Mononuclear cell (primary cell): ENCODE results near the gene TIAM1. TPM values are rescaled to one million over a fixed set of nuclear protein-coding genes. Genes with fewer than 3 reads are reported as not detected.

ENCODE experiments used
- H3K27me3 ChIP-seq: 2 replicates; pipeline ENCODE4 v1.6.0; 2011; ENCODE audit warnings: low read length, control low read depth; ENCODE audit not compliant: insufficient read depth
- H3K4me1 ChIP-seq: 2 replicates; pipeline ENCODE4 v1.5.1; 2011; ENCODE audit warnings: mild to moderate bottlenecking, low read length, control low read depth; ENCODE audit not compliant: insufficient read depth
- H3K4me3 ChIP-seq: 2 replicates; pipeline ENCODE4 v1.5.1; 2011; ENCODE audit warnings: mild to moderate bottlenecking, low read length, moderate library complexity
- H3K9me3 ChIP-seq: 2 replicates; pipeline ENCODE4 v1.5.1; 2011; ENCODE audit warnings: low read depth, mild to moderate bottlenecking, control low read depth, low read length
- total RNA-seq: library from RNA; depleted of rRNA; stranded (reverse); fragments of >200 nt; gene quantifications from one replicate; pipeline ENCODE4 v1.2.3, GENCODE V29; 2012

Gene TIAM1
- total RNA-seq, 1 donor, result 40.0 TPM

DNA sequence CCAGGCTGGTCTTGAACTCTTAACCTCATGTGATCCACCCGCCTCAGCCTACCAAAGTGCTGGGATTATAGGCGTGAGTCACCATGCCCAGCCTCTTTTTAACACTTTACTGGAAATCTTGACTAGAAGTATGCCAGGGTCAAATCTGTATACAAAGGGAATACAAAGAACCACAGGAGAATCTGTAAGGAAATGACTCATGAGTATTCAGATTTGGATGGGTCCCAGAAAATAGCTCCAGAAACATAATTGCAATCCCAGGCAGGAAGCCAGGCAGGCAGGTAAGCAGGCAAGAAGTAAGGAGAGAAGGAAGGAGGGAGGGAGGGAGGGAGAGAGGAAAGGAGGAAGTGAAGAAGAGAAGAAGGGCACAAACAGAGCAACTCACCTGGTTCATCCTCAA lies 22.8 kb upstream of the TIAM1 start:
- no peak overlapping the region for H3K4me3 ChIP-seq
- H3K9me3 ChIP-seq, result no peaks in the 10 kb centered on the region
- H3K27me3 ChIP-seq, result no peaks in the 10 kb centered on the region
- H3K4me1 ChIP-seq, result peaks cover 21% of the 10 kb centered on the region

DNA sequence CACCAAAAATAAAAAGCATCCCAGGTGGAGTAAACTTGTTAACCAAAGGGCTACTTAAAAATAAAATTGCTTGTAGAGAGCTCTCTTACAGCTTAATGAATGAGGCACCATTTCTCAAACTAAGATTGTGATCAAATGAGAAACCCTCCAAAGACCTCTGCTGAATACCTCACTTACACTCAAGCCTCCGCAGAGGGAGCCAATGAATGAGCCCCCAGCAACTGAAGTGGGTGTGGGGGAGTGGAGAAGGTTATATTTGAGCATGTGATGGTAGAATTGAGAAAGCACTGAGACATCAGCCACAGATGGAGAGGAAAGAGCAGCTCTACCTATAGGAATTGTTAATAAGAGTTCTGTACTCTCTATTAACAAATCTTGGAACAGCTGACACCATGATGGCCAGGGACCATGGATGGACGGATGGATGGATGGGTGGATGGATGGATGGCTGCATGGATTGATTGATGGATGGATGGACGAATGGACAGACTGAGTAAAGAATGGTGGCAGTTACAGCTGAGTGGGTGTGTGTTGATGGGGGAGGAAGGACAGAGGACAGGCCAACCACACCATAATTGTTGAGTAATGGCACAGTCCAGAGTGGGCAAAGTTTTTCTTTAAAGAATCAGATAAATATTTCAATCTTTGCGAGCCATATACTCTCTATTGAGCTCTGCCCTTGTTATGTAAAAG lies 20.3 kb upstream of the TIAM1 start:
- H3K4me3 ChIP-seq, result no peak overlapping the region
- no peaks in the 10 kb centered on the region for H3K9me3 ChIP-seq
- H3K4me1 ChIP-seq, result peaks cover 21% of the 10 kb centered on the region
- no peaks in the 10 kb centered on the region for H3K27me3 ChIP-seq

DNA sequence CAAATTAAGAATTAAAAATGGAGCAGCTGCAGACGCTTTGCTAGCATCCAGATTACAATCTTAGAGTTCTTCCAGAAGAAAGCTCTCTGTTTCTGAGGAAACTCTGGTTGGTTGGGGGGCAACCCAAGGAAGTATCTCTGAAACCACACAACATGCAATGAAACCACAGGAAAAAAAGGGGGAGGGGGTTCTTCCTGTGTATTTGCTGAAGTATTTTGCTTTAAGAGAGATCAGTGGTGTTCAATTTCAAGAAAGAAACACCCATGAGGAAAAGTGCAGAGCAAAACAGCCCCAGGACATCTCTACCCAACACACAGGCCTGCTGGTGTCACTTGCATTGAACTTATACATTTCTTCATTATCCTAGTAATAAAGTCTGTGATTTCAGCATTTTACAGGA lies 19.7 kb upstream of the TIAM1 start:
- no peak overlapping the region for H3K4me3 ChIP-seq
- no peaks in the 10 kb centered on the region for H3K27me3 ChIP-seq

DNA sequence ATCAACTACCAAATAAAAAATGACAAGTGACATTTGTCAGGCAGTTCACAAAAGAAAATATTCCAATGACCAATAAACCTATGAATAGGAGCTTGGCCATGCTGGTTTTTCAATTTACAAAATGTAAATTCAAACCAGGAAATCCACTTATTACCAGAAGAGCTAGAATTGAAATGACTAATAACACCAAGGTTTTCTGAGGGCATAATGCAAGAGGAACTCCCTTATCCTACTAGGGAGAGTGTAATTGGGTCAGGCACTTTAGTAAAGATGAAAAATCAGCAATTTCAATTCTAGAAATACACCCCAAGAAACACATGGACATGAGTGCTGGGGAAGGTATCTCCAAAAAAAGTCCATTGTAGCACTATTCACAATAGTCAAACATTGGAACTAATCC lies 16.7 kb upstream of the TIAM1 start:
- Histone ChIP-seq H3K4me3 (no peak overlapping the region), H3K9me3 (no peaks in the 10 kb centered on the region), H3K27me3 (no peaks in the 10 kb centered on the region)

More for the DNA sequence above, 19.7 kb upstream of the TIAM1 start:
- Histone ChIP-seq H3K4me1 (peaks cover 21% of the 10 kb centered on the region), H3K9me3 (no peaks in the 10 kb centered on the region)

DNA sequence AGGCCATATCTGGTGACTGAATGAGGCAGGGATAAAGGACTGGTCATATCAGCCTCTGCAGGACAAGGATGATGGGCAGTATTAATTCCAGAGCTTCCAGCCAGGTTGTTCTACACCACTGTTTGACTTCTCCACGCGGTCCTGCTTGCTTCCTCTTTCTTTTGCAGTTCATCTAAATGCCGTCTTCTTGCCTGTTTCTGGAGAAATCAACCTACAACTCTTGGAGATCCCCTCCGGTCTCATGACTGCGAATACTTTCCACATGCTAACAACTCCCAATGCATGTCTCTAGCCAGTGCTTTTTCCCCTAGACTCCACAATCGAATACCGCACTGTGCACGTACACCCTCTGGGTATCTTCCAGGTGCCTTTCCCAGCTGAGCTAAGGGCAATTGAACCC lies 14.1 kb upstream of the TIAM1 start:
- Histone ChIP-seq H3K4me3 (no peak overlapping the region), H3K9me3 (no peaks in the 10 kb centered on the region), H3K27me3 (no peaks in the 10 kb centered on the region), H3K4me1 (peaks cover 12% of the 10 kb centered on the region)

More for the DNA sequence above, 16.7 kb upstream of the TIAM1 start:
- H3K4me1 ChIP-seq, result peaks cover 21% of the 10 kb centered on the region

DNA sequence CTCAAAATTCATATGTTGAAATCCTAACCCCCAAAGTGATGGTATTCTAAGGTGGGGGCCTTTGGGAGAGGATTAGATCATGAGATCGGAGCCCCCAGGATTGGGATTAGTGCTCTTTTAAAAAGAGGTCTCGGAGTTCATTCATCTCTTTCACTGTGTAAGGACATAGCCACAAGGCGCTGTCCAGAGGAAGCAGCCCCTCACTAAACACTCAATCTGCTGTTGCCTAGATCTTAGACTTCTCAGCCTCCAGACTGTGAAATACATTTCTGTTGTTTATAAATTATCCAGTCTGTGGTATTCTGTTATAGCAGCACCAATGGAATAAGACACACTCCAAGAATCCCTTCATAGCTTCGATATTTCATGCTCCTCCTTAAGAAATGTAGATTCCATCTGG lies 12.4 kb upstream of the TIAM1 start:
- Histone ChIP-seq H3K9me3 (no peaks in the 10 kb centered on the region), H3K4me1 (peaks cover 7% of the 10 kb centered on the region), H3K27me3 (no peaks in the 10 kb centered on the region), H3K4me3 (no peak overlapping the region)

DNA sequence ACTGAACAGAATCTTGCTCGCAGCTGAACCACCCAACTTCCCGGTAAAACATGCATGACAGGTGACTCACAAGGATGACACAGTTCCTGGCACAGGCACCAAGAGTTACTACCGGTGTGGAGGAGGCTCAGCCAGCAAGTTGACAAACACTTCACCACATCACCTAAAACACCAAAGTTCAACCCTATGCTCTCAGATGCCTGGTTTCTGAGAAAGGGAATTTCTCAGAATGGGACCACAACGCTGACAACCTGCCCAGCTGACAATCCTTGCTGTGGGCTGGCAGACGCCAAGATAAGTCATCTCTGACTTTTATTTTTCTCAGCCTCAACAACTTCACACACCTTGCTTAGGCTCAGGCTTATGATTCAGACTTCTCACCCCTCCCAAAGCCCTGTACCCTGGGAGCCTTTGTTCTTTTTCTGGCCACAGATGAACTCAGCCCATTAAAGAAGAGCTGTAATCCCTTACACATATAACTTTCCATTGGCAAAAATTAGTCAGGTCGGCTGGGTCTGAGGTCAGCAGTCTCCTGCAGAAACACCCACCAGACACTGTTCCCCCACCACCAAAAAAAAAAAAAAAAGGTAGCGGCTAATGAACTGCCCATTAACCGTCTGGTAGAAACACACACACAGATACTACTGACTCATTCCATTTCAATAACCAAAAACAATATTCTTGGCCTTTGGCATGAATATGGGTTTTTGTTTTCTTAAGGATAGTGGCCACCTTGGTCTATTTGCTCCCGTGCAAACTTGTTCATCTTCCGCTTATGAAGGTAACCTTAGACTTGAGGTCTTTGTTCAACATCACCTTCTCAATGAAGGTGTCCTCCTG lies 10.8 kb upstream of the TIAM1 start:
- Histone ChIP-seq H3K4me1 (peaks cover 7% of the 10 kb centered on the region), H3K9me3 (no peaks in the 10 kb centered on the region), H3K4me3 (no peak overlapping the region), H3K27me3 (no peaks in the 10 kb centered on the region)

DNA sequence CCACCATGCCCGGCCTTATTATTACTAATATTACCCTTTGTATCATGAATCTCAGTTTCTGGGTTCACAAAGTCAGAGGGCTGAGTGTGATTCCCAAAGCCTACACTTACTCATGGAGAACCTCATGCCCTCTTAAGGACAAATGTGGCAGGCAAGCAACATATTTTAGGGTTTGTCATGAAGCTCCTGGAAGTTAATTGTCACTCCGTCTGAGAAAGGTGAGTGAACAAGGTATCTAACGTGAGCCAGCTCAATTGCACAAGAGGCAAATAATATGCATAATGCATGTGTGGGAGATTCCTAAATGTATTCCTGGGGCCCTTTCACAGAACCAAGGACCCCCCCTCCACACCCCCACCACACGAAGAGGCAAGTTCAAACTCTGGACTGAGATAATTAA lies 10.1 kb upstream of the TIAM1 start:
- H3K9me3 ChIP-seq, result no peaks in the 10 kb centered on the region
- no peaks in the 10 kb centered on the region for H3K27me3 ChIP-seq
- H3K4me3 ChIP-seq, result no peak overlapping the region
- peaks cover 7% of the 10 kb centered on the region for H3K4me1 ChIP-seq

DNA sequence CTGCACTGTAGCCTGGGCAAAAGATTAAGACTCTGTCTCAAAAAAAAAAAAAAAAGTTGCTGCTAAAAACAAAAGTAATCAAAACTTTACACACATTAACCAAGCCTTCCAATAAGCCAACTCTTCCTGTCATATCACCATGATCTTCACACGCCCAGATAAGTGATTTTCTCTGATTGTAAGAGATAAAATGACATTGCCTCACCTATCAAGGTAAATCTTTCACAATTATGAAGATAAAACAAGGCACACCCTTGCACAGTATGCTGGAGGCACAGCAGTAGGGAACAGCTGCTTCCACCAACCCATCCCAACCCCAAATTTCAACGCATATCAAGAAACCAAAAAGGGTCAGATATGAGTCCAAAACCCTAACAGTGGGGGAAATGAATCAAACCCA lies 8.8 kb upstream of the TIAM1 start:
- Histone ChIP-seq H3K27me3 (no peaks in the 10 kb centered on the region), H3K9me3 (no peaks in the 10 kb centered on the region), H3K4me1 (peaks cover 7% of the 10 kb centered on the region), H3K4me3 (no peak overlapping the region)

DNA sequence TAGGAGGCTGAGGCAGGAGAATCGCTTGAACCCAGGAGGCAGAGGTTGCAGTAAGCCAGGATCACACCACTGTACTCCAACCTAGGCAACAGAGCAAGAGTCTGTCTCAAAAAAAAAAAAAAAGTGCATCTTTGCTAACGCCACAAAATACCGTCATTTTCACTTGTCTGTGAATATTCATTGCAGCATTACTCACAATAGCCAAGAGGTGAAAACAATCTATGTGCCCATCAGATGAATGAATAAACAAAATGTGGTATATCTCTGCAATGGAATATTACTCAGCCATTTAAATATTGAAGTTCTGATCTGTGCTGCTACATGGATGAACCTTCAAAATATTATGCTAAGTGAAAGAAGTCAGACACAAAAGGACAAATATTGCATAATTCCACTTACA lies 7.9 kb upstream of the TIAM1 start:
- peaks cover 7% of the 10 kb centered on the region for H3K4me1 ChIP-seq
- no peaks in the 10 kb centered on the region for H3K9me3 ChIP-seq
- no peak overlapping the region for H3K4me3 ChIP-seq
- no peaks in the 10 kb centered on the region for H3K27me3 ChIP-seq

DNA sequence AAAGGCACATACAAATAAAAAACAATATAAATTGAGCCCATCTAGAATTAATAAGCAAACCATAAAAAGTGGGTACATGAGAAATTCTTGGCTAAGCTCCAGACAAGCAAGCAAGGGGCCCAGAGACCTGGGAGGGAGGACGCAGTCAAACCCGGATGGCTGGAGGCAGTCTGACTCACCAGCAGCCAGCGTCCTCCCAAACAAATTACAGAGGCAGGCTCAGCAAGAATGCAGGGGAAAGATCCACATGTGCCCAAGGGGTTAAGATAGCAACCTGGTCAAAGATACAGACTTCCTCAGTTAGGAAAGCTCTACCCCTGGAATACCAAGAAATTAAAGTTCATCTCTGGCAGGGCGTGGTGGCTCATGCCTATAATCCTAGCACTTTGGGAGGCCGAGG lies 7.4 kb upstream of the TIAM1 start:
- Histone ChIP-seq H3K4me3 (no peak overlapping the region), H3K27me3 (no peaks in the 10 kb centered on the region), H3K9me3 (no peaks in the 10 kb centered on the region), H3K4me1 (peaks cover 7% of the 10 kb centered on the region)

DNA sequence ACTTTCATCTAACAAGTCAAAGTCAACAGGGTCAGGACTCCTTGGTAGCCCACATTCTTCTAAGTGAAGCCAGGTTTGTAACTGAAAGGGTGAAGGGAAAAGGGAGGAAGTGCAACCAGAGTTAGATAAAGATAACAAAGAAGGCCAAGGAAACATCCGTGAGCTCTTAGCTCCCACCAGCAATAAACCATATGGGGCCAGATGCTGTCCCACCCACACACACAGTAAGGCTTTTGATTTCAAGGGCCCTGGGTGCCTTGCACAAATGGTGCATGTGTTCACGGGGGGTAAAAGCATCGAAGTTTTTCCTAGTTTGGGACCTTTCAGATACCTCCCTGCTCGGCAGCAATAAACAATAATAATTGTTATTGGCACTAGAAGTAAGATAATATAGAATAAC lies 5.1 kb upstream of the TIAM1 start:
- Histone ChIP-seq H3K27me3 (peaks cover 4% of the 10 kb centered on the region), H3K4me1 (peaks cover 3% of the 10 kb centered on the region)

DNA sequence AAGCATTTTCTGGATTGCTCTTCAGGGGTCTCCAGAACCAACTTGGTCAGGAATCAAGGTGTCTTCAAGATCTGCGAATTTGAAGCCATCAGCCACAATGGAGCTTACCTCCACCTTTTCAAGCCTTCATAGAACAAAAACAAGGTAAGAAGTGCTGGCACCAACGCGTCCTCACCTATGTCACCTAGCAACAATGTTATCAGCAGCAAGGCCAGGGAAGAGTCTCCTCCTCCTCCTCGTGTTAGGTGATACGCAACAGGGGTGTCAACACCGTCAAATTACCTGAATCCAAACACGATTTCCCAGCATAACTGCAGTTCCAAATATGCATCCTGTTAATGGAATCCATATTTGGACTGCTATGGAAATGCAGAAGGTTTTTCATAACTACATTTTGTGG lies 4.1 kb upstream of the TIAM1 start:
- H3K4me3 ChIP-seq, result no peak overlapping the region
- peaks cover 13% of the 10 kb centered on the region for H3K4me1 ChIP-seq
- H3K9me3 ChIP-seq, result no peaks in the 10 kb centered on the region
- H3K27me3 ChIP-seq, result peaks cover 14% of the 10 kb centered on the region

More for the DNA sequence above, 5.1 kb upstream of the TIAM1 start:
- no peak overlapping the region for H3K4me3 ChIP-seq
- H3K9me3 ChIP-seq, result no peaks in the 10 kb centered on the region

DNA sequence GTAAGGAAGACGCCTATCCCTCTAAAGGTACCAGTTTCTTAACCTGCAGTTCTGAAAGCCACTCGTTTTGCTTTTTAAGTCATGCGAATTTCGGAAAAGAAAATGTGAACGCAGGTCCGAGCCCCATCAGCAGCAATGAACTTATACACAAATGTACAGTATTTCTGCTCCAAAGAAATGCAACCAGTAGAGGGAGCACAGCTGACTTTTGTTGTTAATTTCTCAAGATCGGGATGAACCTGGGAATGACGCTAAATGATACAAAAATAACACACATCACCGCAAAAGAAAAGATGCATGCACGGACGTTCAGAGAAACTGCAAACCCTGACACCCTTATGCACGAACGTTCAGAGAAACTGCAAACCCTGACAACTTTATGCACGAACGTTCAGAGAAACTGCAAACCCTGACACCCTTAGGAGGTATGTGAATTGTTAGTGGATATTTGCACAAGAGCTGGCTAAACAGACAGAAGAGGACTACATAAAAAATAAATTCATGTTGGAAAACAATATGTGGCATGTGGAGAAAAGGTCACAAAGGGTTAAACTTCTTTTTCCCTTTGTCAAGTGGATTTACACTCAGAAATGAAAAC lies 3.5 kb upstream of the TIAM1 start:
- H3K4me3 ChIP-seq, result no peak overlapping the region
- no peaks in the 10 kb centered on the region for H3K9me3 ChIP-seq
- H3K4me1 ChIP-seq, result peaks cover 20% of the 10 kb centered on the region
- peaks cover 20% of the 10 kb centered on the region for H3K27me3 ChIP-seq

DNA sequence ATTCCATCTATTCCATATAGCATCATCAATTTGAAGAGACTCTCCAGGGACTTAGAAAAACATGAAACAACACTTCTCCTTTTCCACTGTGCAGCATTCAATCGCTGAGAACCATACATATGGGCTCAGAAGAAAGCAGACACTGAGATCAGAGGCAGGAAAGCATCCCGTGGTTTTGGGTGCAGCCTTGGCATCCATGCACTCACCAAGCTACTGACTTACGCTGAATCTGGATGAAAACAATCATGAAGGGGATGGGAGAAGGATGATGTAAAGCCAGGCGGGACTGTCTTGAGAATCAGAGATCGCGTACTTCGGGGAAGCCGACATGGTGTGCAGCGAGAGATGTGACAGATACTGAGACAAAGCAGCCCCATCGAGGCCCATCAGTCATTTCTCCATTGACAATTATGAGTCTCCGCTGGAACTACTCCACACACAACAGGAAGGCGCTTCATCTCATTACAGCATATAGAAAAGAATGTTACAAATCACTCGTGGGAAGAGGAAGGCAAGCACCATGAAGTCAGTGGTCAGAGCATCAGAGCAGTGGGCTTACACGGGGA lies 2.3 kb upstream of the TIAM1 start:
- no peaks in the 10 kb centered on the region for H3K9me3 ChIP-seq
- H3K4me3 ChIP-seq, result no peak overlapping the region
- peaks cover 31% of the 10 kb centered on the region for H3K4me1 ChIP-seq
- H3K27me3 ChIP-seq, result peaks cover 25% of the 10 kb centered on the region
